ENCODE data around the gene MXD1. TPM values are rescaled to one million over a fixed set of nuclear protein-coding genes. Genes with fewer than 3 reads are reported as not detected.

MXD1 gene
- total and polyA plus RNA-seq, 9 of the 15 experiments (the other 6 are each of a cell fraction or from before 2014, with no cell fraction given) = 6.7 to 35.9 (median 11.0) TPM

DNA sequence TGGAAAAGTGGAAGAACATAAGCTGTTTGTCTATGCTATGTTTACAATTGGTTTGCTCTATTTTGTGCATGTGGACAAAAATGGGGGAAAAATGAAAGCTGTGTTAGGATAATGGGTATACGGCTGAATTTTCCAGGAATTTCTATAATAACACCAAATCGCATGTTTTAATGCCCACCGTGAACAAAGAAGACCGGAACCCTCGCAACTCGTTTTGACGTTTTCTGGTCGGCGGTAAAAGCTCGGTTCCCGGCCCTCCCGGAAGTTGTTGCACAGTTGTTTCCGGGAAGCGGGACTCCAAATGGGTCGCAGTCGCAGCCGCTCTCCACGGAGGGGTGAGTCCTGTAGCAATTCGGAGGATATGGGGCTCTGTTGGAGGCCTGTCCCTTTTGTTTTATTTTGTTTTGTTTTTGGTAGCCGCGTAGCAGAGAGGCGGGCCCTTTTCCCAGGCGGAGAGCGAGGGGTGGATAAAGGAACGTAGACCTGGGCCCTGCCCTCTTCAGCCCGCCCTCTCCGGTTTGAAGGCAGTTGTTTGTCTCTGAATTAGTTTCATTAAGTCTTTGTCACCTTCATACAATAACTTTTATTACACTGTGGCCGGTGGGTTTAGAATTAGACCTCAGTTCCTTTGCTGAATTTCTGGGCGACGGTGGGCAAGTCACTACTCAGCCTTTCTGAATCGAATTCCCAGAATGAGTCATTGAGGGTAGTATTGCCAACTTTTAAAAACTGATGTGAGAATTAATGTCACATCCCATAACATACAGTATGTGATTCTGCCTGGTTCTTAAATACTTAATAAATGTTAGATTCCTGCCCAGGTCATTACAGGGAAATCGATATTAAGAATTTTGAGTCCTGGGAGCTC lies 21.0 kb upstream of the MXD1 start, which contains the start of gene SNRNP27 (continued):
- TF ChIP-seq, protein P1, sequence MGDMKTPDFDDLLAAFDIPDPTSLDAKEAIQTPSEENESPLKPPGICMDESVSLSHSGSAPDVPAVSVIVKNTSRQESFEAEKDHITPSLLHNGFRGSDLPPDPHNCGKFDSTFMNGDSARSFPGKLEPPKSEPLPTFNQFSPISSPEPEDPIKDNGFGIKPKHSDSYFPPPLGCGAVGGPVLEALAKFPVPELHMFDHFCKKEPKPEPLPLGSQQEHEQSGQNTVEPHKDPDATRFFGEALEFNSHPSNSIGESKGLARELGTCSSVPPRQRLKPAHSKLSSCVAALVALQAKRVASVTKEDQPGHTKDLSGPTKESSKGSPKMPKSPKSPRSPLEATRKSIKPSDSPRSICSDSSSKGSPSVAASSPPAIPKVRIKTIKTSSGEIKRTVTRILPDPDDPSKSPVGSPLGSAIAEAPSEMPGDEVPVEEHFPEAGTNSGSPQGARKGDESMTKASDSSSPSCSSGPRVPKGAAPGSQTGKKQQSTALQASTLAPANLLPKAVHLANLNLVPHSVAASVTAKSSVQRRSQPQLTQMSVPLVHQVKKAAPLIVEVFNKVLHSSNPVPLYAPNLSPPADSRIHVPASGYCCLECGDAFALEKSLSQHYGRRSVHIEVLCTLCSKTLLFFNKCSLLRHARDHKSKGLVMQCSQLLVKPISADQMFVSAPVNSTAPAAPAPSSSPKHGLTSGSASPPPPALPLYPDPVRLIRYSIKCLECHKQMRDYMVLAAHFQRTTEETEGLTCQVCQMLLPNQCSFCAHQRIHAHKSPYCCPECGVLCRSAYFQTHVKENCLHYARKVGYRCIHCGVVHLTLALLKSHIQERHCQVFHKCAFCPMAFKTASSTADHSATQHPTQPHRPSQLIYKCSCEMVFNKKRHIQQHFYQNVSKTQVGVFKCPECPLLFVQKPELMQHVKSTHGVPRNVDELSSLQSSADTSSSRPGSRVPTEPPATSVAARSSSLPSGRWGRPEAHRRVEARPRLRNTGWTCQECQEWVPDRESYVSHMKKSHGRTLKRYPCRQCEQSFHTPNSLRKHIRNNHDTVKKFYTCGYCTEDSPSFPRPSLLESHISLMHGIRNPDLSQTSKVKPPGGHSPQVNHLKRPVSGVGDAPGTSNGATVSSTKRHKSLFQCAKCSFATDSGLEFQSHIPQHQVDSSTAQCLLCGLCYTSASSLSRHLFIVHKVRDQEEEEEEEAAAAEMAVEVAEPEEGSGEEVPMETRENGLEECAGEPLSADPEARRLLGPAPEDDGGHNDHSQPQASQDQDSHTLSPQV (IDR thresholded peaks at IDR 0.05) = 0 out of 2 replicates have a peak, but pooled peaks have one; percentile 36
- TF ChIP-seq ETV5 (CRISPR knock-in tag; IDR thresholded peaks at IDR 0.05; ENCODE audit: low read depth) (peak; percentile 74), ZNF644 (tag; IDR thresholded peaks at IDR 0.05; ENCODE audit: low read depth) (peak; percentile 54; the same call in 1 of the 2 replicates), HDAC3 (IDR thresholded peaks at IDR 0.05; ENCODE audit: borderline replicate concordance, partially characterized antibody) (peak; percentile 52), EZH2 (IDR thresholded peaks at IDR 0.05; ENCODE audit: borderline replicate concordance, low read depth, low read length) (no peak), BACH1 (tag; IDR thresholded peaks at IDR 0.05) (no peak; the same call in 1 of the 2 replicates), ZNF282 (CRISPR knock-in tag; IDR thresholded peaks at IDR 0.05) (no peak), POU5F1 (IDR thresholded peaks at IDR 0.05; ENCODE audit: borderline replicate concordance, low read depth, low read length, partially characterized antibody) (no peak), BHLHE40 (IDR thresholded peaks at IDR 0.05; ENCODE audit: low read length) (0 out of 2 replicates have a peak, but pooled peaks have one; percentile 5)
- TF ChIP-seq, protein P2, sequence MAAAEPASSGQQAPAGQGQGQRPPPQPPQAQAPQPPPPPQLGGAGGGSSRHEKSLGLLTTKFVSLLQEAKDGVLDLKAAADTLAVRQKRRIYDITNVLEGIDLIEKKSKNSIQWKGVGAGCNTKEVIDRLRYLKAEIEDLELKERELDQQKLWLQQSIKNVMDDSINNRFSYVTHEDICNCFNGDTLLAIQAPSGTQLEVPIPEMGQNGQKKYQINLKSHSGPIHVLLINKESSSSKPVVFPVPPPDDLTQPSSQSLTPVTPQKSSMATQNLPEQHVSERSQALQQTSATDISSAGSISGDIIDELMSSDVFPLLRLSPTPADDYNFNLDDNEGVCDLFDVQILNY (CRISPR knock-in tag; IDR thresholded peaks at IDR 0.05) = no peak
- TF ChIP-seq, protein P3, sequence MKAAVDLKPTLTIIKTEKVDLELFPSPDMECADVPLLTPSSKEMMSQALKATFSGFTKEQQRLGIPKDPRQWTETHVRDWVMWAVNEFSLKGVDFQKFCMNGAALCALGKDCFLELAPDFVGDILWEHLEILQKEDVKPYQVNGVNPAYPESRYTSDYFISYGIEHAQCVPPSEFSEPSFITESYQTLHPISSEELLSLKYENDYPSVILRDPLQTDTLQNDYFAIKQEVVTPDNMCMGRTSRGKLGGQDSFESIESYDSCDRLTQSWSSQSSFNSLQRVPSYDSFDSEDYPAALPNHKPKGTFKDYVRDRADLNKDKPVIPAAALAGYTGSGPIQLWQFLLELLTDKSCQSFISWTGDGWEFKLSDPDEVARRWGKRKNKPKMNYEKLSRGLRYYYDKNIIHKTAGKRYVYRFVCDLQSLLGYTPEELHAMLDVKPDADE (conservative IDR thresholded peaks at IDR 0.05; ENCODE audit: control insufficient read depth, low read depth, low read length) = no peak
- TF ChIP-seq, protein P4, sequence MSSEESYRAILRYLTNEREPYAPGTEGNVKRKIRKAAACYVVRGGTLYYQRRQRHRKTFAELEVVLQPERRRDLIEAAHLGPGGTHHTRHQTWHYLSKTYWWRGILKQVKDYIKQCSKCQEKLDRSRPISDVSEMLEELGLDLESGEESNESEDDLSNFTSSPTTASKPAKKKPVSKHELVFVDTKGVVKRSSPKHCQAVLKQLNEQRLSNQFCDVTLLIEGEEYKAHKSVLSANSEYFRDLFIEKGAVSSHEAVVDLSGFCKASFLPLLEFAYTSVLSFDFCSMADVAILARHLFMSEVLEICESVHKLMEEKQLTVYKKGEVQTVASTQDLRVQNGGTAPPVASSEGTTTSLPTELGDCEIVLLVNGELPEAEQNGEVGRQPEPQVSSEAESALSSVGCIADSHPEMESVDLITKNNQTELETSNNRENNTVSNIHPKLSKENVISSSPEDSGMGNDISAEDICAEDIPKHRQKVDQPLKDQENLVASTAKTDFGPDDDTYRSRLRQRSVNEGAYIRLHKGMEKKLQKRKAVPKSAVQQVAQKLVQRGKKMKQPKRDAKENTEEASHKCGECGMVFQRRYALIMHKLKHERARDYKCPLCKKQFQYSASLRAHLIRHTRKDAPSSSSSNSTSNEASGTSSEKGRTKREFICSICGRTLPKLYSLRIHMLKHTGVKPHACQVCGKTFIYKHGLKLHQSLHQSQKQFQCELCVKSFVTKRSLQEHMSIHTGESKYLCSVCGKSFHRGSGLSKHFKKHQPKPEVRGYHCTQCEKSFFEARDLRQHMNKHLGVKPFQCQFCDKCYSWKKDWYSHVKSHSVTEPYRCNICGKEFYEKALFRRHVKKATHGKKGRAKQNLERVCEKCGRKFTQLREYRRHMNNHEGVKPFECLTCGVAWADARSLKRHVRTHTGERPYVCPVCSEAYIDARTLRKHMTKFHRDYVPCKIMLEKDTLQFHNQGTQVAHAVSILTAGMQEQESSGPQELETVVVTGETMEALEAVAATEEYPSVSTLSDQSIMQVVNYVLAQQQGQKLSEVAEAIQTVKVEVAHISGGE (CRISPR knock-in tag; IDR thresholded peaks at IDR 0.05) = peak; percentile 94 to 100 (median 98)
- TF ChIP-seq, protein P5, sequence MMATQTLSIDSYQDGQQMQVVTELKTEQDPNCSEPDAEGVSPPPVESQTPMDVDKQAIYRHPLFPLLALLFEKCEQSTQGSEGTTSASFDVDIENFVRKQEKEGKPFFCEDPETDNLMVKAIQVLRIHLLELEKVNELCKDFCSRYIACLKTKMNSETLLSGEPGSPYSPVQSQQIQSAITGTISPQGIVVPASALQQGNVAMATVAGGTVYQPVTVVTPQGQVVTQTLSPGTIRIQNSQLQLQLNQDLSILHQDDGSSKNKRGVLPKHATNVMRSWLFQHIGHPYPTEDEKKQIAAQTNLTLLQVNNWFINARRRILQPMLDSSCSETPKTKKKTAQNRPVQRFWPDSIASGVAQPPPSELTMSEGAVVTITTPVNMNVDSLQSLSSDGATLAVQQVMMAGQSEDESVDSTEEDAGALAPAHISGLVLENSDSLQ (IDR thresholded peaks at IDR 0.05) = peak; percentile 53

Measured in K562 (cell line).